Ovary (tissue), 3 donors: ENCODE results near the gene ARL8A.

Experiments used
- CTCF ChIP-seq, 3 donors: fragments of 450-650 bp in 2 of 3; fragments of 200-600 bp in 1 of 3; IDR thresholded peaks; one replicate each; pipeline versions ENCODE4 v1.5.1 to v1.8.0; 2016 to 2022; ENCODE audit warnings: antibody characterized with exemption in 3 of 3, mild to moderate bottlenecking in 1 of 3
- POLR2A ChIP-seq: fragments of 450-650 bp; IDR thresholded peaks from one replicate; pipeline ENCODE4 v1.6.1; 2017; ENCODE audit warnings: antibody characterized with exemption, mild to moderate bottlenecking, moderate library complexity
- donor health status: DM: no; HTN: no; CAD: no.

GRCh38 chr1:202156590-202156989, 12.1 kb upstream of the ARL8A start:
- TF ChIP-seq POLR2A (no peak), CTCF (IDR thresholded peaks at IDR 0.05) (no peak)
